GM18517 (cell line): ENCODE data around the gene PRM3.

Experiments
- ATAC-seq: cut with Tn5 transposase; IDR thresholded peaks from one replicate; pipeline ENCODE4 v1.9.1; 2021; ENCODE audit warnings: mild to moderate bottlenecking, moderate library complexity; ENCODE audit not compliant: unreplicated experiment

Gene PRM3

GRCh38 chr16:11283820-11284248 is 10.4 kb upstream of the PRM3 start:
- no peak for ATAC-seq

GRCh38 chr16:11280616-11281522 is 7.4 kb upstream of the PRM3 start, which contains the start of gene PRM1:
Gene PRM1 (minus strand): TSS chr16:11281330. CDS start chr16:11281238, 92 bp downstream.
- no peak for ATAC-seq

GRCh38 chr16:11278681-11279628 is 5.5 kb upstream of the PRM3 start:
- no peak for ATAC-seq

GRCh38 chr16:11277607-11278337 is 4.3 kb upstream of the PRM3 start:
- ATAC-seq = no peak

- no peak for ATAC-seq
These were observed 3.6 kb upstream of the PRM3 start for GRCh38 chr16:11276896-11277593.

GRCh38 chr16:11276143-11276895 is 2.9 kb upstream of the PRM3 start, which contains the start of gene PRM2:
Gene PRM2 (minus strand): TSS chr16:11276480. CDS start chr16:11276370, 110 bp downstream.
- no peak for ATAC-seq

- ATAC-seq = no peak
These were observed 1.5 kb upstream of the PRM3 start for GRCh38 chr16:11274964-11275363.

- no peak for ATAC-seq
These were observed 394 bp upstream of the PRM3 start for GRCh38 chr16:11273721-11274324.

GRCh38 chr16:11272484-11272883 is 945 bp downstream of the PRM3 start:
- no peak for ATAC-seq

- no peak for ATAC-seq
These were observed 1.8 kb downstream of the PRM3 start for GRCh38 chr16:11271610-11272009.

GRCh38 chr16:11270602-11271162 is 2.7 kb downstream of the PRM3 start:
- ATAC-seq = no peak

- ATAC-seq = no peak
These were observed 4.5 kb downstream of the PRM3 start, which contains the start of gene TNP2 for GRCh38 chr16:11268921-11269375. Gene TNP2 (minus strand): TSS chr16:11269325. CDS start chr16:11269262, 63 bp downstream.

GRCh38 chr16:11265124-11265523 is 8.3 kb downstream of the PRM3 start:
- ATAC-seq = no peak

- no peak for ATAC-seq
These were observed 9.1 kb downstream of the PRM3 start for GRCh38 chr16:11264155-11264832.

- no peak for ATAC-seq
These were observed 9.7 kb downstream of the PRM3 start for GRCh38 chr16:11263737-11264136.

- no peak for ATAC-seq
These were observed 10.5 kb downstream of the PRM3 start for GRCh38 chr16:11262915-11263314.

GRCh38 chr16:11260596-11260966 is 12.8 kb downstream of the PRM3 start:
- ATAC-seq = no peak
